GM19467 (cell line): Measurements from ENCODE around the gene GABRD.

ENCODE experiments used
- ATAC-seq: cut with Tn5 transposase; IDR thresholded peaks from one replicate; pipeline ENCODE4 v1.9.1; 2021; ENCODE audit warnings: mild to moderate bottlenecking, moderate library complexity; ENCODE audit not compliant: unreplicated experiment

GABRD gene

GRCh38 chr1:2033165-2033564 lies 14.0 kb downstream of the GABRD start:
- ATAC-seq, result no peak

GRCh38 chr1:2036287-2036686 lies 17.1 kb downstream of the GABRD start:
- no peak for ATAC-seq

GRCh38 chr1:2037314-2037979 lies 18.3 kb downstream of the GABRD start:
- no peak for ATAC-seq

- ATAC-seq, result no peak
Observed at GRCh38 chr1:2038229-2038628, 19.1 kb downstream of the GABRD start.

- no peak for ATAC-seq
Observed at GRCh38 chr1:2039251-2039650, 20.1 kb downstream of the GABRD start.

- ATAC-seq, result no peak
Observed at GRCh38 chr1:2041305-2041704, 22.2 kb downstream of the GABRD start.

- no peak for ATAC-seq
Observed at GRCh38 chr1:2041887-2042286, 22.7 kb downstream of the GABRD start.

- ATAC-seq, result no peak
Observed at GRCh38 chr1:2042830-2043773, 24.0 kb downstream of the GABRD start.

- no peak for ATAC-seq
Observed at GRCh38 chr1:2043886-2044285, 24.7 kb downstream of the GABRD start.

- no peak for ATAC-seq
Observed at GRCh38 chr1:2044510-2045319, 25.6 kb downstream of the GABRD start.

- no peak for ATAC-seq
Observed at GRCh38 chr1:2045468-2046173, 26.5 kb downstream of the GABRD start.

- no peak for ATAC-seq
Observed at GRCh38 chr1:2046174-2046917, 27.2 kb downstream of the GABRD start.

- no peak for ATAC-seq
Observed at GRCh38 chr1:2046953-2047748, 28.0 kb downstream of the GABRD start.

GRCh38 chr1:2047749-2048729 lies 28.9 kb downstream of the GABRD start:
- no peak for ATAC-seq

GRCh38 chr1:2049225-2049717 lies 30.1 kb downstream of the GABRD start:
- no peak for ATAC-seq

GRCh38 chr1:2049718-2050431 lies 30.7 kb downstream of the GABRD start, which contains the start of gene PRKCZ:
Gene PRKCZ, plus strand, starts transcription at chr1:2050411. Its CDS starts 220 bp downstream, at chr1:2050631.
- no peak for ATAC-seq

- no peak for ATAC-seq
Observed at GRCh38 chr1:2050461-2050792, 31.3 kb downstream of the GABRD start.
